IMR-90 (cell line): ENCODE results near the gene MOB3A. TPM values are rescaled to one million over a fixed set of nuclear protein-coding genes. Genes with fewer than 3 reads are reported as not detected.

ENCODE experiments used
- ATAC-seq: fragments of 200-7000 bp; cut with Tn5 transposase; 2 replicates; pipeline ENCODE4 v1.9.1; 2020; ENCODE audit warnings: low read depth, mild to moderate bottlenecking, moderate library complexity
- BruUV-seq: library from RNA; stranded (reverse); fragments of 400-500 nt; replicated peaks from 2 replicates; lab custom pipeline; 2021; lab: Mats Ljungman, UMichigan
- CTCF ChIA-PET: fragments of 300-600 bp; formaldehyde crosslinking; extraction: SDS; loops from one replicate; lab custom pipeline; 2021; ENCODE audit warnings: antibody characterized with exemption; lab: Yijun Ruan, JAX
- POLR2A ChIA-PET: fragments of 300-600 bp; sonication (Branson Sonifier 250); formaldehyde crosslinking; loops from one replicate; lab custom pipeline; 2022; ENCODE audit warnings: antibody characterized with exemption; ENCODE audit not compliant: unreplicated experiment; lab: Charles Lee
- DNase-seq: peaks from one replicate; pipeline ENCODE4 v3.0.0; 2013
- H2AFZ ChIP-seq: replicated peaks from 2 replicates; pipeline ENCODE3; 2013; ENCODE audit warnings: low read length, mild to moderate bottlenecking; ENCODE audit not compliant: poor library complexity
- H2AK5ac ChIP-seq: 2 replicates; pipeline ENCODE4 v1.6.1; 2013; ENCODE audit warnings: low read depth, low read length, inconsistent platforms
- H2AK9ac ChIP-seq: replicated peaks from 2 replicates; pipeline ENCODE3; 2013; ENCODE audit warnings: mild to moderate bottlenecking, low read depth, low read length, moderate library complexity; ENCODE audit not compliant: poor library complexity
- H2BK120ac ChIP-seq: 2 replicates; pipeline ENCODE4 v1.6.1; 2013; ENCODE audit warnings: low read depth, low read length, inconsistent platforms
- H2BK15ac ChIP-seq: 3 replicates; pipeline ENCODE4 v1.6.1; 2013; ENCODE audit warnings: low read depth, low read length, inconsistent platforms
- H2BK20ac ChIP-seq: 2 replicates; pipeline ENCODE4 v1.6.1; 2013; ENCODE audit warnings: low read depth, mild to moderate bottlenecking, inconsistent platforms, low read length, moderate library complexity
- H2BK5ac ChIP-seq: 2 replicates; pipeline ENCODE4 v1.6.1; 2013; ENCODE audit warnings: mild to moderate bottlenecking, low read depth, low read length, inconsistent platforms; ENCODE audit not compliant: poor library complexity, severe bottlenecking
- H3K14ac ChIP-seq: replicated peaks from 2 replicates; pipeline ENCODE4 v1.6.1; 2013; ENCODE audit warnings: low read depth, low read length, inconsistent platforms
- H3K18ac ChIP-seq: 2 replicates; pipeline ENCODE4 v1.6.1; 2013; ENCODE audit warnings: low read depth, low read length, control low read depth
- H3K23ac ChIP-seq: 2 replicates; pipeline ENCODE4 v1.6.1; 2013; ENCODE audit warnings: low read depth, low read length, inconsistent platforms
- H3K27ac ChIP-seq: 2 replicates; pipeline ENCODE4 v1.5.1; 2013; ENCODE audit warnings: mild to moderate bottlenecking, control low read depth, low read length; ENCODE audit not compliant: insufficient read depth
- H3K27me3 ChIP-seq: 2 replicates; pipeline ENCODE4 v1.6.1; 2013; ENCODE audit warnings: low read length; ENCODE audit not compliant: control insufficient read depth, insufficient read depth
- H3K36me3 ChIP-seq: 2 replicates; pipeline ENCODE4 v1.6.1; 2013; ENCODE audit warnings: low read length, mixed read lengths; ENCODE audit not compliant: control insufficient read depth, insufficient read depth
- H3K4ac ChIP-seq: 2 replicates; pipeline ENCODE4 v1.6.1; 2013; ENCODE audit warnings: low read depth, low read length, inconsistent platforms
- H3K4me1 ChIP-seq: 2 replicates; pipeline ENCODE4 v1.6.1; 2013; ENCODE audit warnings: low read length, mixed read lengths; ENCODE audit not compliant: control insufficient read depth, insufficient read depth
- H3K4me2 ChIP-seq: 2 replicates; pipeline ENCODE4 v1.6.1; 2013; ENCODE audit warnings: low read depth, mild to moderate bottlenecking, control low read depth, low read length, moderate library complexity
- H3K4me3 ChIP-seq: 2 replicates; pipeline ENCODE4 v1.5.1; 2013; ENCODE audit warnings: low read depth, mild to moderate bottlenecking, control low read depth, low read length, moderate library complexity; ENCODE audit not compliant: insufficient read depth
- H3K56ac ChIP-seq: 2 replicates; pipeline ENCODE4 v1.6.1; 2013; ENCODE audit warnings: low read length, inconsistent platforms; ENCODE audit not compliant: insufficient read depth; ENCODE audit errors: extremely low read depth
- H3K79me1 ChIP-seq, 2 experiments: 2 replicates each; pipeline ENCODE4 v1.6.1; 2013; ENCODE audit warnings: low read length in 2 of 2, inconsistent platforms in 1 of 2, low read depth in 1 of 2
- H3K9ac ChIP-seq: 2 replicates; pipeline ENCODE4 v1.6.1; 2013; ENCODE audit warnings: low read depth, low read length, control low read depth
- H3K9me1 ChIP-seq: 2 replicates; pipeline ENCODE4 v1.6.1; 2013; ENCODE audit warnings: low read length, inconsistent platforms; ENCODE audit not compliant: insufficient read depth
- H3K9me3 ChIP-seq: 2 replicates; pipeline ENCODE4 v1.6.1; 2013; ENCODE audit warnings: low read length; ENCODE audit not compliant: control insufficient read depth, insufficient read depth
- H4K20me1 ChIP-seq: 2 replicates; pipeline ENCODE4 v1.6.1; 2013; ENCODE audit warnings: low read length, inconsistent platforms; ENCODE audit not compliant: insufficient read depth
- H4K5ac ChIP-seq: 2 replicates; pipeline ENCODE4 v1.6.1; 2013; ENCODE audit warnings: mild to moderate bottlenecking, low read depth, low read length, control low read depth
- H4K8ac ChIP-seq, 2 experiments: 2 replicates each; pipeline ENCODE4 v1.6.1; 2013; ENCODE audit warnings: low read depth in 2 of 2, low read length in 2 of 2, control low read depth in 1 of 2, inconsistent platforms in 1 of 2
- H4K91ac ChIP-seq: 2 replicates; pipeline ENCODE4 v1.6.1; 2013; ENCODE audit warnings: low read depth, low read length, inconsistent platforms; ENCODE audit not compliant: insufficient read depth
- BHLHE40 ChIP-seq: fragments of 150-350 bp; IDR thresholded peaks from 2 replicates; pipeline ENCODE4 v1.6.1; 2016; ENCODE audit warnings: mild to moderate bottlenecking, low read depth, low read length
- CEBPB ChIP-seq: IDR thresholded peaks from 2 replicates; pipeline ENCODE4 v1.6.1; 2012; ENCODE audit warnings: low read depth, low read length, improper control_type of control experiment
- CHD1 ChIP-seq: IDR thresholded peaks from 2 replicates; pipeline ENCODE4 v1.6.1; 2012; ENCODE audit warnings: low read depth, low read length, improper control_type of control experiment
- CTCF ChIP-seq: conservative IDR thresholded peaks from 2 replicates; pipeline ENCODE4 v1.5.1; 2012; ENCODE audit warnings: mild to moderate bottlenecking, low read depth, low read length, improper control_type of control experiment
- ELK1 ChIP-seq: fragments of 150-350 bp; IDR thresholded peaks from 2 replicates; pipeline ENCODE4 v1.6.1; 2016; ENCODE audit warnings: low read depth, mild to moderate bottlenecking, low read length, moderate library complexity, borderline replicate concordance
- FOS ChIP-seq: fragments of 150-350 bp; IDR thresholded peaks from 2 replicates; pipeline ENCODE4 v1.6.1; 2016; ENCODE audit warnings: low read depth, low read length
- MAFK ChIP-seq: IDR thresholded peaks from 2 replicates; pipeline ENCODE4 v1.6.1; 2012; ENCODE audit warnings: low read depth, low read length, improper control_type of control experiment
- MAZ ChIP-seq: IDR thresholded peaks from 2 replicates; pipeline ENCODE4 v1.6.1; 2012; ENCODE audit warnings: low read depth, mild to moderate bottlenecking, low read length, improper control_type of control experiment, moderate library complexity, borderline replicate concordance
- MXI1 ChIP-seq: IDR thresholded peaks from 2 replicates; pipeline ENCODE4 v1.6.1; 2012; ENCODE audit warnings: low read depth, mild to moderate bottlenecking, low read length, moderate library complexity, borderline replicate concordance
- RAD21 ChIP-seq: IDR thresholded peaks from 2 replicates; pipeline ENCODE4 v1.6.1; 2012; ENCODE audit warnings: low read length, improper control_type of control experiment
- RCOR1 ChIP-seq: IDR thresholded peaks from 2 replicates; pipeline ENCODE4 v1.6.1; 2012; ENCODE audit warnings: mild to moderate bottlenecking, low read length, improper control_type of control experiment; ENCODE audit not compliant: insufficient replicate concordance
- RFX5 ChIP-seq: IDR thresholded peaks from 2 replicates; pipeline ENCODE4 v1.8.0; 2012; ENCODE audit warnings: low read depth, mild to moderate bottlenecking, low read length, moderate library complexity
- SMC3 ChIP-seq: fragments of 150-350 bp; IDR thresholded peaks from 2 replicates; pipeline ENCODE4 v1.6.1; 2016; ENCODE audit warnings: low read depth, mild to moderate bottlenecking, antibody characterized with exemption, low read length, moderate library complexity
- USF2 ChIP-seq: fragments of 150-350 bp; IDR thresholded peaks from 2 replicates; pipeline ENCODE4 v1.6.1; 2017; ENCODE audit warnings: mild to moderate bottlenecking, antibody characterized with exemption, low read length, low read depth
- WGBS, 2 experiments: methylation state at CpG; one replicate each; pipeline versions ENCODE4 v1.1.5 to v1.1.7; 2013; ENCODE audit warnings: missing lambda C conversion rate in 2 of 2; ENCODE audit not compliant: insufficient read length in 1 of 2; ENCODE audit errors: extremely low coverage in 2 of 2; 5-methylcytosine and 5-hydroxymethylcytosine counted together
- dilution Hi-C: fragments of 300-500 bp; cut with HindIII; formaldehyde crosslinking; loops from one replicate; pipeline ENCODE4 v1.14.3; 2018; ENCODE audit warnings: low sequenced_read_pairs; ENCODE audit not compliant: unreplicated experiment
- in situ Hi-C: fragments of 300-500 bp; cut with MboI; formaldehyde crosslinking; loops from 3 replicates; pipeline ENCODE4 v1.14.3; 2019; ENCODE audit warnings: low sequenced_read_pairs, inconsistent platforms, mixed read lengths
- intact Hi-C: fragments of 100-400 bp; cut with micrococcal nuclease; formaldehyde crosslinking; loops from 2 replicates; pipeline ENCODE4 v1.10.0; 2022
- polyA plus RNA-seq, 3 experiments: library from polyadenylated mRNA; depleted of rRNA; stranded (reverse); fragments of >200 nt; gene quantifications; 2 replicates each; pipeline ENCODE4 v1.2.3, GENCODE V29; 2012; ENCODE audit warnings: low replicate concordance in 1 of 3
- total RNA-seq: library from RNA; depleted of rRNA; stranded (reverse); fragments of >200 nt; gene quantifications from 2 replicates; pipeline ENCODE4 v1.2.3, GENCODE V29; 2012

Gene MOB3A
- total and polyA plus RNA-seq, 2 of the 4 experiments (the other 2 are of a cell fraction), result 9.3 to 26.5 TPM

- H3K4me3 ChIP-seq, result peak overlapping the region; percentile 45
- intact Hi-C loops, result no loop called here
- H2AK5ac ChIP-seq, result no peak overlapping the region
- no TSS peak for BruUV-seq
- H2BK120ac ChIP-seq, result no peak overlapping the region
- in situ Hi-C loops, result no loop called here
- no peak overlapping the region for H4K8ac ChIP-seq
- no peak overlapping the region for H4K91ac ChIP-seq
- POLR2A ChIA-PET, result no interaction called here
- no peak overlapping the region for H2BK20ac ChIP-seq
- H3K79me1 ChIP-seq, result peaks cover 10 to 43% of the 10 kb centered on the region in 2 experiments
- H4K20me1 ChIP-seq, result peaks cover 27% of the 10 kb centered on the region
- H3K27me3 ChIP-seq, result no peaks in the 10 kb centered on the region
- 0 out of 2 replicates have a peak overlapping the region, but pooled peaks have one; percentile 32 for H3K9ac ChIP-seq
- no peak for DNase-seq
- dilution Hi-C loops, result no loop called here
- peaks cover 6% of the 10 kb centered on the region for H3K4me1 ChIP-seq
- no peak overlapping the region for H2BK5ac ChIP-seq
- H3K23ac ChIP-seq, result no peak overlapping the region; the same call in 1 of the 2 replicates
- H3K9me1 ChIP-seq, result peaks cover 8% of the 10 kb centered on the region
- CTCF ChIA-PET, result no interaction called here
- H3K56ac ChIP-seq, result no peak overlapping the region
- H2AFZ ChIP-seq, result peak overlapping the region; percentile 97
- H3K27ac ChIP-seq, result no peak overlapping the region; the same call in 1 of the 2 replicates
- no peak overlapping the region for H2BK15ac ChIP-seq
- H3K14ac ChIP-seq, result no peak overlapping the region
- no peaks in the 10 kb centered on the region for H3K9me3 ChIP-seq
- H3K4ac ChIP-seq, result no peak overlapping the region
- H2AK9ac ChIP-seq, result peak overlapping the region; percentile 57
- H3K36me3 ChIP-seq, result peaks cover 31% of the 10 kb centered on the region
- no peak for ATAC-seq
- no peak overlapping the region for H3K18ac ChIP-seq
- 70% methylated on average over 2 of the region's 30 CpGs; no CpG with 5 or more reads in 1 of the 2 experiments for WGBS, 2 experiments
- H4K5ac ChIP-seq, result no peak overlapping the region
- peak overlapping the region; percentile 95 for H3K4me2 ChIP-seq
- TF ChIP-seq MAZ (no peak), RAD21 (no peak), RCOR1 (no peak), USF2 (no peak), CEBPB (no peak), MAFK (no peak), FOS (no peak), ELK1 (no peak), SMC3 (no peak), RFX5 (no peak), MXI1 (no peak), CHD1 (no peak), CTCF (no peak), BHLHE40 (no peak)
Measured at GRCh38 chr19:2097203-2097885, 1.2 kb upstream of the MOB3A start.
